Neural cell (in vitro differentiated cells): ENCODE measurements around the gene IQGAP2.

Experiments
- EZH2 ChIP-seq: fragments of 200-600, 300-800 bp; shearing (Covaris generic), sonication (generic); IDR thresholded peaks from 2 replicates; pipeline ENCODE4 v1.6.1; 2014; ENCODE audit warnings: antibody characterized with exemption, low read length, borderline replicate concordance, mild to moderate bottlenecking; ENCODE audit not compliant: insufficient read depth, poor library complexity, severe bottlenecking
- TAF1 ChIP-seq: IDR thresholded peaks from 2 replicates; pipeline ENCODE4 v1.6.1; 2012; ENCODE audit warnings: low read depth
- TF ChIP-seq, protein P1 (sequence below): fragments of 450-650 bp; IDR thresholded peaks from 2 replicates; pipeline ENCODE4 v1.5.1; 2014; ENCODE audit warnings: antibody characterized with exemption, mild to moderate bottlenecking, moderate library complexity; ENCODE audit not compliant: poor library complexity, severe bottlenecking

DNA sequence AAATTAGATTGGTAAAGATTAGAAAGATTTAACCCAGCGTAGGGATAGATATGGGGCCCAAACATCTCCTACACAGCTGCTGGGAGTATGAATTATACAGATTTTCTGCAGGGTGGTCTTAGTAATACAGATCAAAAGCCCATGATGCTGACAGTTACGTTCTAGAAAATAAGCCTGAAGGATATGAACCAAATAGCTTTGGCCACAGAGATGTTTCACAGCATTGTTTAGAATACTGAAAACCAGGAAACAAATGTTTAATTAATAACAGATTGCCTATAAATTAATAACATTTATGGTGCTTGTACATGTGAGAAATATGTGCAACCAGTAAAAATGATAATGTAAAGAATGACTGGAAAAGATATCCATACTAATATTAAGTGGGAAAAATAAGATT, 195.4 kb downstream of the IQGAP2 start:
- TF ChIP-seq, protein P1, sequence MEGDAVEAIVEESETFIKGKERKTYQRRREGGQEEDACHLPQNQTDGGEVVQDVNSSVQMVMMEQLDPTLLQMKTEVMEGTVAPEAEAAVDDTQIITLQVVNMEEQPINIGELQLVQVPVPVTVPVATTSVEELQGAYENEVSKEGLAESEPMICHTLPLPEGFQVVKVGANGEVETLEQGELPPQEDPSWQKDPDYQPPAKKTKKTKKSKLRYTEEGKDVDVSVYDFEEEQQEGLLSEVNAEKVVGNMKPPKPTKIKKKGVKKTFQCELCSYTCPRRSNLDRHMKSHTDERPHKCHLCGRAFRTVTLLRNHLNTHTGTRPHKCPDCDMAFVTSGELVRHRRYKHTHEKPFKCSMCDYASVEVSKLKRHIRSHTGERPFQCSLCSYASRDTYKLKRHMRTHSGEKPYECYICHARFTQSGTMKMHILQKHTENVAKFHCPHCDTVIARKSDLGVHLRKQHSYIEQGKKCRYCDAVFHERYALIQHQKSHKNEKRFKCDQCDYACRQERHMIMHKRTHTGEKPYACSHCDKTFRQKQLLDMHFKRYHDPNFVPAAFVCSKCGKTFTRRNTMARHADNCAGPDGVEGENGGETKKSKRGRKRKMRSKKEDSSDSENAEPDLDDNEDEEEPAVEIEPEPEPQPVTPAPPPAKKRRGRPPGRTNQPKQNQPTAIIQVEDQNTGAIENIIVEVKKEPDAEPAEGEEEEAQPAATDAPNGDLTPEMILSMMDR: no peak
- TF ChIP-seq TAF1 (no peak), EZH2 (no peak)
